Limb (tissue), 2 donors: ENCODE results near the gene VCPKMT.
A peak's percentile ranks its signal among the peaks of the same experiment; 100 is the strongest.

Source experiments
- DNase-seq, 2 donors: peaks; one replicate each; pipeline ENCODE4 v3.0.0-alpha.2; 2016; ENCODE audit errors: extremely low spot score in 2 of 2

Gene VCPKMT

GRCh38 chr14:50116181-50116956 is at the start of gene VCPKMT:
VCPKMT (minus strand) TSS chr14:50116572; CDS start chr14:50116552, 20 bp downstream.
- DNase-seq, result peak; percentile 96 to 97

- no peak for DNase-seq
These were observed 39.7 kb upstream of the VCPKMT start for GRCh38 chr14:50156111-50156510.

GRCh38 chr14:50148799-50149198 is 32.4 kb upstream of the VCPKMT start:
- DNase-seq, result no peak

GRCh38 chr14:50139192-50139591 is 22.8 kb upstream of the VCPKMT start:
- DNase-seq, result no peak

GRCh38 chr14:50127802-50128201 is 11.4 kb upstream of the VCPKMT start:
- no peak for DNase-seq

DNA sequence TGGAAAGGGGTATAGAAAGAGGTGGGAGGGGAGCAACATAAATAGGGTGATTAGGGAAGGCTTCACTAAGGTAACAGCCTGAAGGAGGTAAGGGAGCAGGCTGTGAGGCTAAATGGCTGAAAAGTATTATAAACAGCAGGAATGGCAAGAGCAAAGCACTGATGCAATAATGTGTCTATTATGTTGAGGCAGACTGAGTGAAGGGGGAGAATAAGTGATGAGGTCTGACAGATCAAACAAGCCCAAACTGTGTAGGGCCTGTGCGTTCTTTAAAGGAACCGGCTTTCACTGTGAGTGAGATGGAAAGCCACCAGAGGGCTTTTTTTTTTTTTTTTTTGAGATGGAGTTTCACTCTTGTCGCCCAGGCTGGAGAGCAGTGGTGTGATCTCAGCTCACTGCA is 6.7 kb upstream of the VCPKMT start:
- DNase-seq, result no peak

GRCh38 chr14:50122291-50122690 is 5.9 kb upstream of the VCPKMT start:
- no peak for DNase-seq

DNA sequence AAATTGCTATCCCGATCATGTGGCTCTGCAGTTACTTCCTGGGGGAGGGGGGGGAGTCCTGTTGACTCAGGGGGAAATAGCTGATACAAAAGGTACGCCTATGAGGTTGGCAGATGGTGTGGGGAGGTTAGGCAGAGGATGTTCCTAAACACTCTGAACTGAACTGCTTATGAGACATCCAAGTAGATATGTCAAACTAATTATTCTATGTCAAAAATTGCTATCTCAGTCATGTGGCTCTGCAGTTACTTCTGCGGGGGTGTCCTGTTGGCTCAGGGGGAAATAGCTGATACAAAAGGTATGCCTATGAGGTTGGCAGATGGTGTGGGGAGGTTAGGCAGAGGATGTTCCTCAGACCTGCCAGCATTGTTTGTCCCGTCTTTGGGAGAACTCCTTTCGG is 5.1 kb upstream of the VCPKMT start:
- no peak for DNase-seq

GRCh38 chr14:50117456-50117855 is 1.1 kb upstream of the VCPKMT start:
- DNase-seq, result no peak

GRCh38 chr14:50116966-50117365 is 594 bp upstream of the VCPKMT start:
- peak in 1 of 2 donors; percentile 13 for DNase-seq

GRCh38 chr14:50113381-50114035 is 2.9 kb downstream of the VCPKMT start:
- no peak for DNase-seq

DNA sequence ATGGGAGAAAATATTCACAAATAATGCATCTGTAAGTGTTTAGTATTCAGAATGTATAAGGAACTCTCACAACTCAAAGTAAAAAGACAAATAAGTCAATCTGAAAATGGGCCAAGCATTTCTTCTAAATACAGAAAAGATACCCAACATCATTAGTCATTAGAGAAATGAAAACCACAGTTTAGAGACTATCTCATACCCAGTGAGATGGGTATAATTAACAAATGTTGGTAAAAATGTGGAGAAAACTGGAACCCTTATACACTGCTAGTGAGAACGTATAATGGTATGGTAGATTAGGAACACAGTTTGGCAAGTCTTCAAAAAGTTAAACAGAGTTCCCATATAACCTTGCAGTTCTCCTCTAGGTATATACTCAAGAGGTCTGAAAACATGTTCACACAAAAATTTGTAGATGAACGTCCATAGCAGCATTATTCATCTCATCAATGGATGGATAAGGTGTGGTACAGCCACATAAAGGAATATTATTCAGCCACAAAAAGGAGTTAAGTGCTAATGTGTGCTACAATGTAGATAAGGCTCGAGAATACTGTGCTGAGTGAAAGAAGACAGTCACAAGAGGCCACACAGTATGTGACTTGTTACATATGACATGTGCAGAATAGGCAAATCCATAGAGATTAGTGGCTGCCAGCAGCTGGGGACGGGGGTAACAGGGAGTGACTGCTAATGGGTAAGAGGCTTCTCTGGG is 5.9 kb downstream of the VCPKMT start:
- no peak for DNase-seq

- no peak for DNase-seq
These were observed 7.0 kb downstream of the VCPKMT start for GRCh38 chr14:50109342-50109741.

GRCh38 chr14:50107850-50108249 is 8.5 kb downstream of the VCPKMT start:
- DNase-seq, result no peak

DNA sequence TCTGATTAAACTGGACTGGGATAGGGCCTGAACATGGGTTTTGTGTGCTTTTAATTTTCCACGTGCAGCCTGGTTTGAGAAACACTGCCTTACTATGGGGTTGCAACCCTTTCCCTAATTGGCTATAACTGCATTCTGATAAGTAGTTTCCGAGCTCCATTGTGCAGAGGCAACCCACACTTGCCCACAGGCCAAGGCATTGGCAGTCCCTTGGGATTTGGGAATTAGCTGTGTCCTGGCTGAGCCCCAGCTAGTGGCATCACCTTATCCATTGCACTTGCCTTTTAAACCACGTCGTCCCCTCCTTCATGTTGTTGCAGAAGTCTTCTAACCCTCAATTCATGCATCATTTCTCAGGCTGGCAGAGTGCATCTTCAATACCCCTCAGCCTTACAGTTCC is 10.2 kb downstream of the VCPKMT start:
- DNase-seq, result no peak

DNA sequence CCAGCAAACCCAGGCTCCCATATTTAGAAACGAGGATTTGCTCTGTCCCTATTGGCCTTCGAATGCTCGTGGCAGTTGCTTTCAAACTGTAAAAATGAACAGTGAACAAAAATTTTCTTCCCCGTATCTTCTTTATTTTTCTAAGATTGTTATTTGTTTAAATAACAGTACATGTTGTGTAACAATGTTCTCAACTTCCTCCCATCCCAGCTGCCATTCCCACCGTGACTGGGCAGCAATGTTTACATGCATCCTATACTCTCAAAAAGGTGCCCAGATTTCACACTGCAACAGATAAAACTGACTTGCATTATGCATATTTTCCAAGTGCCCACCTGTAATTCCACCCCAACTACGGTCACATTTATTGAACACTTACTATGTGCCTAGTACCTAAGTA is 12.8 kb downstream of the VCPKMT start:
- no peak for DNase-seq

DNA sequence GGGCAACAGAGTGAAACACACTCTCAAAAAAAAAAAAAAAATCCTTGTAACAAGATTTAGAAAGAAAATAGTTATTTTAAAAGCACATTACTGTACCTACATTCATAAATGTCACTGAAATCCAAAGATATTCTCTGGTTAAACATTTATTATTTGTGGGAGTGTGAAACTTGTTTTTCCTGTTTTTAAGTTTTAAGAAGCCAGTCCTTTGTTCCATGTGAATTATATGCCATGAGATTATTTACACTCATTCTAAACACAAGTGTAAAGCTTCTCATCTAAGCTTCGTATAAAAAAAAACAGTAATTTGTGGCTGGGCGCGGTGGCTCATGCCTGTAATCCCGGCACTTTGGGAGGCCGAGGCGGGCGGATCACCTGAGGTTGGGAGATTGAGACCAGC is 15.0 kb downstream of the VCPKMT start:
- DNase-seq, result no peak

- no peak for DNase-seq
These were observed 15.6 kb downstream of the VCPKMT start for GRCh38 chr14:50100805-50101204.

GRCh38 chr14:50099335-50099734 is 17.0 kb downstream of the VCPKMT start:
- DNase-seq, result no peak

- DNase-seq, result no peak
These were observed 20.5 kb downstream of the VCPKMT start for GRCh38 chr14:50095895-50096294.

DNA sequence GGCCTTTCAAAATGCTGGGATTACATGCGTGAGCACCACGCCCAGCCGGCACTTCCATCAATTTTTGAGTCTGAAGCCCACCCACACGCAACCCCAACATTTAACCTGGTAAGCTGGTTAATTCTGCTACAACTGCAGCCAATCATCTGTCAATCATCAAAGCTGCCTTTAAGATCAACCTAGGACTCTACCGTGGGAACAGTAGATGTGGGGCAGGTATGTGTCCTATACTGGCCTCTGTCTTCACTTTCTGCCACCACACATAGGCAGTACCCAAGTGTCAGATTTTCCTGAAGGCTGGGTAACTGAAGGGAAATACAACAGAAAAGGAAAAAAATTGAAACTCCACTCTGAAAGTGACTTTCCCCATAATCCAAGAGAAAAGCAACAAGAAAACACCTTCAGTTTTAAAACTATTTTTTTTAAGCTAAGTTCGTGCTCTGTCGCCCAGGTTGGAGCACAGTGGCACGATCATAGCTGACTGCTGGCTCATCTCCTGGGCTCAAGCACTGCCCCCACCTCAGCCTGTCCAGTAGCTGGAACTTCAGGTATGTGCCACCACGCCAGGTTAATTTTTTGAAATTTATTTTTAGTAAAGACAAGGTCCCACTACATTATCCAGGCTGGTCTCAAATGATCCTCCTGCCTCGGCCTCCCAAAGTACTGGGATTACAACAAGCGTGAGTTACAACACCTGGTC is 22.2 kb downstream of the VCPKMT start:
- no peak for DNase-seq

- DNase-seq, result no peak
These were observed 22.9 kb downstream of the VCPKMT start for GRCh38 chr14:50093496-50093895.
